LHCN-M2 (cell line): ENCODE measurements around the gene ARHGEF9. TPM values are rescaled to one million over a fixed set of nuclear protein-coding genes. Genes with fewer than 3 reads are reported as not detected.
A peak's percentile ranks its signal among the peaks of the same experiment; 100 is the strongest.
"Not testable (repeated sequence)": the region's sequence is repeated elsewhere in the genome, so short reads cannot be mapped to it uniquely, and the experiment has no call there.

Experiments
- DNase-seq: peaks from one replicate; pipeline ENCODE4 v3.0.0-alpha.2; 2012; ENCODE audit warnings: low read depth
- polyA plus RNA-seq: library from polyadenylated mRNA; unstranded; fragments of >200 nt; gene quantifications from one replicate; pipeline ENCODE4 v1.2.1, GENCODE V29; 2012; ENCODE audit warnings: missing spikeins
- total RNA-seq: library from RNA; depleted of rRNA; stranded (reverse); fragments of >200 nt; gene quantifications from 2 replicates; pipeline ENCODE4 v1.2.3, GENCODE V29; 2014; rRNA removed

The ARHGEF9 gene
- 12.3 and 17.6 TPM in 2 replicates for total RNA-seq
- 12.0 TPM for polyA plus RNA-seq

- DNase-seq = no peak
Observed at GRCh38 chrX:63784902-63785707, at the start of gene ARHGEF9. Gene ARHGEF9 (minus strand): TSS chrX:63785214. CDS start chrX:63785145, 69 bp downstream.

GRCh38 chrX:63825446-63825845 lies 40.4 kb upstream of the ARHGEF9 start:
- not testable (repeated sequence) for DNase-seq

DNA sequence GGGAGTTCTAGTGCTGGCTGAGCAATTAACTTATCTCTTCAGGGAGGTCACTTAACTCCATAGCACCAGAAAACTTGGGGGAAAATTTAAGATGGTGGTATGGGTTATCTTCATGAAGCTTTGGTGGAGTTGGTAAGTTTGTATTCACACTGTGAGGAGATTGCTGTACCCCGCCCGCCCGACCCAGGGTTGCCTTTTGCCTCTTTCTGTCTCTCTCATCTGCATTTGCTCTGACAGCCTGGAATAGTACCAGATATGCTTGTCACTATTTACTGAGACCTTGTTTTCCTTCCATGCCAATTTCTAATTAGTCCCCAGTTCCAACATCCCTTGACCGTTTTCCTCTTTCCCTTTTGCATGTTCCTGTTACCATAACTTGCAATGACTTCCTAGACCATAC lies 33.1 kb upstream of the ARHGEF9 start:
- no peak for DNase-seq

DNA sequence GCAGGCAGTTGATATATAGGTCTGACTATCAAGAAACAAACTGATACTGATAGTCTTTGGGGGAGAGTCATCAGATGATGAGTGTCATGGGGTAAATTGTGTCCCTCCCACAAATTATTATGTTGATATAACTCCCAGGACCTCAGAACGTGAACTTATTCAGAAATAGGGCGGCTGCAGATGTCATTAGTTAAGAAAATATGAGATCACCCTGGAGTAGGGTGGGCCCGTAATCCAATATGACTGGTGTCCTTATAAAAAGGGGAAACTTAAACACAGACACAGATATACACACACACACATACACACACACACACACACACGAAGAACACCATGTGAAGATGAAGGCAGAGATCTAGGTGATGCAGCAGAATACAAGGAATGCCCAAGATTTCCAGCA lies 32.7 kb upstream of the ARHGEF9 start:
- DNase-seq = no peak

GRCh38 chrX:63812823-63813222 lies 27.8 kb upstream of the ARHGEF9 start:
- no peak for DNase-seq

DNA sequence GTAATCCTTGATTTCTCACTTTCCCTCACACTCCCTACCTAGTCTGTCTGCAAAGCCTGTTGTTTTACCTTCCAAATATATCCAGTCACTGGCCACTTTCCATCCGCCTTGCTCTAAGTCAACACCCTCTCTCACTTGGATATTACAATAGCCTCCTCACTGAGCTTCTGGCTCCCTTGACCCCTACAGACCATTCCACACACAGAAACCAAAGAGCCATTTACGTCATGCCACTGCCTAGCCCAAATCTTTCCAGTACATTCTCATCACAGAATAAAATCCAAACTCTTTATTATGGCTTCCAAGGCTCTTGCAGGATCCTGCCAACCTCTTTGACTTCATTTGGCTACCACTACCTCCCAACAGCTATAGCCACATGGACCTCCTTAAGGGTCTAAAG lies 25.7 kb upstream of the ARHGEF9 start:
- DNase-seq = no peak

DNA sequence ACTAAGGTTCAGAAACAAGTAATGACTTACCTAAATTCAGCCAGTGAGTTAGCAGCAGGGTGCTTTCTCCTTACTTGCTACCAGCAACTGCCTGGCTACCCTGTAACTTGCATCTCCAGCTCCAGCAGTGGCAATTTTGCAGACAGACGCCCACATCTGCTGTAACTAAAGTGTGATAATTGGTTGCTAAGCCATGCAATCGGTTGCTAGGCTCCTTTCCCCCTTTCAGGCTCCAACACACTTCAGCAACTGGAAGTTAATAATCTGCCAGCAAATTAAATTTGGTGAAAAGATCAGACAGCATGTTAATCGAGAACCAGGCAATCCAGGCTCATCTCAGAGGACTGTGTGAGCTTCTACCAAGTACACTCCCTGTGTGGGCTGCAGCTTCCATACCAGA lies 24.2 kb upstream of the ARHGEF9 start:
- DNase-seq = no peak

GRCh38 chrX:63795406-63795805 lies 10.4 kb upstream of the ARHGEF9 start:
- DNase-seq = not testable (repeated sequence)

DNA sequence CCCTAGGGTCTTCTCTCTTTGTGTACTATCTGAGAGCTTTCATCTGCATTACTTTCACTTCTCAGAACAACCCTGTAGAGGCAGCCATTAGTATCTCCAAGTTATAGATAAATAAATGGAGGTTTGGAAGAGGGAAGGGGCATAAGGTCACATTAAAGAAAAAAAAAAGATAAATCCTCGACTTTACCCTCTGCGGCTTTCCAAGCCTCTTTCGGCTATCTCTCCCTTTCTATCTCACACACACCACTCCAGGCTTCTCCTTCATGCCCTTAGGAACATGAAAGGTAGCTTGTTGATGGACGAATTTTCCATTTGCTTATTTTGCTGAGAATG lies 660 bp upstream of the ARHGEF9 start:
- no peak for DNase-seq

DNA sequence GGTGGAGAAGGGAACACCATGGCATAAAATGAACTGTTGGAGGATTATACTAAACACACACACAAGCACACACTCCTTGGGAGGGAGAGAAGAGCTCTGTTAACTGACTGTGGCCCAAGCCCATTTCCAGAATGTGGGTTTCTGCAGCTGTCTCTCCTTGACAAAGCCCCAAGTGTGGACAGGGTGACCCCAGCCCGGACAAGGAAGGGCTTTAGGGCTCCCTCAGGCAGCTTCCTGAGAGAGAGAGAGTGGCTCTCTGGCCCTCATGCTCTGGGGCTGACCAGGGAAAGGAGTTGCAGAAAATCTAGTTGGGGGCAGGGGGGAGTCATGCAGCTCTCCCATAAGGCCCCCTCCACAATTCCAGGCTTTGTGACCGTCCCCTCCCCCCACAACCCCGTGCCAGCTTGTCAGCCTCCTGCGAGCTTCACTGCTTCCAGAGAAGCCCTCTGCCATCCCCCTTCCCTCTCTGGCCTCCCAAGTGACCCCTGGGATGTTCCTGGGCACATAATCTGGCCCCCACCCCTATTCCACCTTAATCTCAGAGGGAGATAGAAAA lies 590 bp downstream of the ARHGEF9 start:
- no peak for DNase-seq

DNA sequence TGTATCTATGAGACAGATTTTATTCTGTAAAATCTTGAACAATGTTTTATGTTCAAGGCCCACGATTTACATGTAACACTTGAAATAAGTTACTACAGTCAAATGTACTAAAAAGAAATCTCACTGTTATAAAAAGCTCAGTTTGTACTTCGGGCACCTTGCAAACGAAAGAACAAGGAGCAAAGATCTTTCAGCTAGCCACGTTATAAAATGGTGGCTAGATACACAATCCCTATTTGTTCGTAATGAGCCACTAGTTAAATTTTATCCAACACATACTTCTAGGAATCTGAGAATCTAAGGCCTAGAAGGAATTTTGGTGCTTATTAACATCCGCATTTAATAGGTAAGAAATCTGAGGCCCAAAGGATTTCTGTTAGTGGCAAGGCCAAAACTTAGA lies 2.5 kb downstream of the ARHGEF9 start:
- DNase-seq = no peak

DNA sequence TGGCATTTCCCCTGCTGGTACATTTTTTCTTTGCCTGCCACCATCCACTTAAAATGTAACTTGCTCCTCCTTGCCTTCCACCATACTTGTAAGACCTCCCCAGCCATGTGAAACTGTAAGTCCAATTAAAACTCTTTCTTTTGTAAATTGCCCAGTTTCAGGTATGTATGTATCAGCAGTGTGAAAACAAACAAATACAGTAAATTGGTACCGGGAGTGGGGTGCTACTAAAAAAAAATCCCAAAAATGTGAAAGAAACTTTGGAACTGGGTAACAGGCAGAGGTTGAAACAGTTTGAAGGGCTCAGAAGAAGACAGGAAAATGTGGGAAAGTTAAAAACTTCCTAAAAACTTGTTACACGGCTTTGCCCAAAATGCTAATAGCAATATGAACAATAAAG lies 16.3 kb downstream of the ARHGEF9 start:
- no peak for DNase-seq

DNA sequence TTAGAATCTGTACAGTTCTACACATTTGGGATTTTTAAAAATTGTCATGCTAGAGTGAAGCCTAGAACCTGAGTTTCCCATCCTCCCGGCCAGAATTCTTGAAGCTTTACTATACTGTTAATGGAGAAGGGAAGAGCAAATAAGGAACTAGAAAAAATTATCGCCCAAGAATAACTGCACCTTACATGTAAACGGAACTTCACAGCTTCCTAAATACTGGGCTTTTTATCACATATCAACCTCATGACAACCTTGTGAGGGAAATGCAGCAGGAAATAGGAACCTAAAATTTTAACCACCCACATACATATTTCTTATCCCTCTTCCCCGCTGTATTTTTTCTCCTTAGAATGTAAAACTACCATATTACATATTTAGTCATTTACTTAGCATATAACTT lies 19.3 kb downstream of the ARHGEF9 start:
- no peak for DNase-seq

- DNase-seq = peak; percentile 55
Observed at GRCh38 chrX:63764946-63765345, 20.1 kb downstream of the ARHGEF9 start.

DNA sequence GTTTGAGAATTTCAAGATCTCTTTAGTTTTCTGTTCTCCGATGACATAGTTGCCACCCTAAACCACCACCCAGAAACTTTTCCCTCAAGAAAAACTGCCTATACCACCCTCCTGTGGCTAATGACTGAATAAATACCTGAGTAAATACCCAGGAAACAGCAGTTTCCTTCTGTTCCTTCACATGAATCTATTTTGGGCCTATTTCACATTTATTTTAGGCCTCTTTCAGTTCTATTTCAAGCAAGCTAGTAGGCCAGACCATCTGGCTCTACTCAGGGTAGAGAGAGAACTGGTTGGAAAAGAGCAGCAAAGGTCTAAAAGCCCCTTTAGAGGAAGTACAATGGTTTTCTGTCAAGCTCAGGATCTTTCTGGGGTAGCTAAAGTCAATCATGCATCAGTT lies 23.4 kb downstream of the ARHGEF9 start:
- DNase-seq = no peak

GRCh38 chrX:63758011-63758410 lies 27.0 kb downstream of the ARHGEF9 start:
- no peak for DNase-seq

- no peak for DNase-seq
Observed at GRCh38 chrX:63755892-63756291, 29.1 kb downstream of the ARHGEF9 start.

DNA sequence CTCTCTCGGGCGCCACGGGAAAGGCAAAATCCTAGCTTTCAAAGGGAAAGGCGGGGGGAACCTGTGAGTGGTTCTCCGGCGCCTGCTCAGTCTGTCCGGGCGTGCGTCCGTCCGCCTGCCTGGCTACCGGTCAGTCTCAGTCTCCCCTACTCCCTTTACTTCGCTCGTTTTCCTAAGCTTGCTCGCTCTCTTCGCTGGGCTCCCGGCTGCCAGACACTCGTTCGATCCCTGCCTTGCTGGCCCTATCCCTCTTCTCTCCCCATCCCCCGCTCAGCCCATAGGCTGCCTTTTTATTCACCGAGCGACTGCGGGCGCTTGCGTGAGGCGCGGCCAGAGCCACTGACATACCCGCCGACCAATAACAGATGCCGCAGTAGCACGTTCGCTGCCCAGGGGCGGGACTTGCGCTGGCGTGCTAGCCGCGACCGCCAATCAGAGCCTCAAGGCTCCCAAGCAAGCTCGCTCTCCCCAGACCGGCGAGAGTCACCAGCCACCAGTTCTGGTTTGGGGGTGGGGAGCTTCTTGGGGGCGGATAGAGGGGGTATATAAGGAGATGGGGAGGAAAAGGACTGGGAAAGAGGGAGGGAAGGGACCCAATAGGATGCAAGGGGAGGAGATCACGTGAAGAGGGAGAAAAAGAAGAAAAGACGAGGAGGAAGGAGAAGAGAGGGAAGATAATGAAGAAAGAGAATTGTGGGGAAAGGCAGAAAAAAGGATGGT lies 30.0 kb downstream of the ARHGEF9 start:
- peak; percentile 92 for DNase-seq

- no peak for DNase-seq
Observed at GRCh38 chrX:63754136-63754859, 30.7 kb downstream of the ARHGEF9 start.

DNA sequence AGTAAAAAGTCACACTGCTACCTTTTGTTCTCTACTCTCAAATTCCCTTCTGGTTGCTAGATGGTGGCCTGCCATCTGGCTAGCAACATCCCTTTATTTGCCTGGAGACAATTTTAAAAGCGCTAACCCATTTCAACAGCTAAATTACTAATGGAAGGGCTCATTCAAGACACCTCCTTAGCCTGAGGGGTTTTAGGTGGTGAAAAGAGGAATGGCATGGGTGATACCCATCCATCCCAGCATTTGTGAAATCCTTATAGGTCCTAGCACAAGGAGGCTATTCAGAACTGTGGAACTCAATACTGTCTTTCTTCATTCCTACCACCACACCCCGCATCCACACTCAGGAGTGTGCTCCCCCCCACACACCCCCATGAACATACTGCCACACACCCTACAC lies 33.5 kb downstream of the ARHGEF9 start:
- DNase-seq = no peak

DNA sequence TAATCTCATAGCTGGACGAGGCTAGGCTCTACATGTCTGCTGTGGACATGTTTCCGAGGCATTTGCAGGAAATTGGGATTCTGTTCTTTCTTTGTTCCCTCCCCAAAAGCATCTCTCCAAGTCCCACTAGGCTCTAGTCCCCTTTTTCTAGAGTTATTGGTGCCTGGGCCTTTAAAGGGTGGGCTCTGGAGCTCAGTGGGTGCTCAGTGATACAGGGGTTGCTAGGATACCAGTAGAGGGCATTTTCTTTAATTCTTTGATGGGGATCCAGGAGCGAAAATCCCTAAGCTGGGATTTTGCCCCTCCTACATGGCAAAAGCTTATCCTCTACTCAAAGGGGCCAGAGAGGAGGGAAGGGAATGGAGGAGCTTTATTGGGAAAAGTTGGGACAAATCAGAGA lies 34.2 kb downstream of the ARHGEF9 start:
- no peak for DNase-seq

DNA sequence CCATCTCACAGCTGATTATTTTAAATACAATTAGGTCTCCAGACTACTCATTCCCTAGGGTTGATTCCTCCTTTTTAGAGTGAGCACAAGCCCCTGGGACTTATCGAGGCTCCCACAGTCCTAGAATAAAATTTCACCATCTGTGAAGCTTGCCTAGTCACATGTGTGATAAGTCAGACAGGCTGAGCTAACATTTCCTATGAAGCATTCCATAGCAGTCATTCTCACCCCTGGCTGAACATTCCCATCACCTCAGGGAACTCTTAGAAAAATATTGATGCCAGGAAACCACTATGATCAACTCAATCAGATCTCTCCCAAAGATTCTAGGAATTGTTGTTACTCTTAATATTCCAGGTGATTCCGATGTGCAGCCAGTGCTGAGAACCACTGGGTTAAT lies 37.7 kb downstream of the ARHGEF9 start:
- DNase-seq = peak; percentile 76
